Activated T-cell treated with anti-CD3 and anti-CD28 coated beads for 4 hours (primary cell): ENCODE data around the gene CD36.

Experiments
- DNase-seq: peaks from one replicate; pipeline ENCODE4 v3.0.0-alpha.2; 2020

Gene CD36

DNA sequence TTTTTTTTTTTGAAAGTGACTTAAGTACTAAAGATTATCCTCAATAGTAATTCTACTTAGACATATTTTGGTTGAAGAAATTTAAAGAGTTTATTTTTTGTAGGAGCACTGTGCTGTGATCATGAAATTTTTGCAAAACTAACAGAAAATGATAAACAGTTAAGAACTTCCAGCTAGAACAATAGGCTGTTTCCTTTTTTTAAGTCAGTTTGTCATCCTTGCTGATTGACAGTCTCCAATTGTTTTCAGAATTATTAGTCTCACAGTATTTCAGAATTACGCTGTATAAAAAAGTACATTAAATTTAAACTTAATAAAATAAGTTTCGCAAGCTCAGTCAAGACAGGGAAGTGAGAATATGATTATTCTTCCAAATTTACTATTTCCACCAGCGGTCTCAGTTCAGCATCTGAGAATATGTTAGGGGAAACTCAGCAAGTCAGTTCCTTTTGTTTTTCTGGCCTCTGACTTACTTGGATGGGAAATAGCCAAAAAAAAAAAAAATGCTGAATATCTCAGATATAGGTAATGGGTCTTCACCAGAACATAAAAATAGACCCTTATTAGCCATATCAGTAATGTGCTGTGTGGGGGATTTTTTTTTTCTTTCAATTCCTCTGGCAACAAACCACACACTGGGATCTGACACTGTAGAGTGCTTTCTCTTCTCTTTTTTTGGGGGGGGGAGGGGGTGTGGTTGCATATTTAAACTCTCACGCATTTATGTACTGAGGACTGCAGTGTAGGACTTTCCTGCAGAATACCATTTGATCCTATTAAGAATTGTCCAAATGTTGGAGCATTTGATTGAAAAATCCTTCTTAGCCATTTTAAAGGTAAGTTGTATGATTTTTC is at the start of gene CD36:
CD36 (plus strand) TSS at position 732 of the 855 bp plus-strand sequence. CDS start 8,099 bp downstream, outside the sequence.
- no peak for DNase-seq

DNA sequence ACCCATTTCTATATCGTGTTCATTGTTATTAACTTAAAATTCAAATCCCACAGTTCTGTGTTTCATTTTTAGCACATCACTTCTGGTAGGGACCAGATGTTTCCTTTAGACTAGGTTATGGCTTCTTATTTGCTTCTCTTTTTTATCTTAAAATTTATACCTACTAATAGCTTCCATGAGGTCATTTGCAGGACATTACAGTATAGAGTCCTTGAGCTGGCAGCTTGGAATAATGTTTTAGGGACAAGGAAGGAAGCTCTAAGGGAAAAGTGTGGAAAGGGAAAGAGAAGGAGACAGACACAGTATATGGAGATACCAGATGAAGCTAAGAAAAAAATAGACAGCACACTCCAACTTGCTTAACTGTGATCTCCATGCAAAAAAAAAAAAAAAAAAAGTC is 48.8 kb upstream of the CD36 start:
- DNase-seq = no peak

DNA sequence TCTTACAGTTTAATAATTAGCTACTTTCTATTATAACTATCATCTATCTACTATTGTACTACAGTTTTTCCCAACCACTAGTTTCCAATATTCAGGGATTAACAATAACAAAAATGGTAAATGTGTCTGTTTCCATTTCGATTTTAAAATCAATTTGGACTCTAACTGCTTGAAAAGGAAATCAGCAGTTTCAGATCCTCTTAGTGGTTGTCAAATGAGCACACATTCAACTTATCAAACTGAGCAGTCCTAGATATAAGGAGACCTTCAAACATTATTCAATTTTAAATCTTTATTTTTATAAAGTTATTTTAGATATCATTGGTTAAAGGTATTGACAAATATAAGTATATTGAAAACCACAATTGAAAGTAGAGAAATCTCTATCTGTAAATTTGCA is 46.8 kb upstream of the CD36 start:
- DNase-seq = no peak

DNA sequence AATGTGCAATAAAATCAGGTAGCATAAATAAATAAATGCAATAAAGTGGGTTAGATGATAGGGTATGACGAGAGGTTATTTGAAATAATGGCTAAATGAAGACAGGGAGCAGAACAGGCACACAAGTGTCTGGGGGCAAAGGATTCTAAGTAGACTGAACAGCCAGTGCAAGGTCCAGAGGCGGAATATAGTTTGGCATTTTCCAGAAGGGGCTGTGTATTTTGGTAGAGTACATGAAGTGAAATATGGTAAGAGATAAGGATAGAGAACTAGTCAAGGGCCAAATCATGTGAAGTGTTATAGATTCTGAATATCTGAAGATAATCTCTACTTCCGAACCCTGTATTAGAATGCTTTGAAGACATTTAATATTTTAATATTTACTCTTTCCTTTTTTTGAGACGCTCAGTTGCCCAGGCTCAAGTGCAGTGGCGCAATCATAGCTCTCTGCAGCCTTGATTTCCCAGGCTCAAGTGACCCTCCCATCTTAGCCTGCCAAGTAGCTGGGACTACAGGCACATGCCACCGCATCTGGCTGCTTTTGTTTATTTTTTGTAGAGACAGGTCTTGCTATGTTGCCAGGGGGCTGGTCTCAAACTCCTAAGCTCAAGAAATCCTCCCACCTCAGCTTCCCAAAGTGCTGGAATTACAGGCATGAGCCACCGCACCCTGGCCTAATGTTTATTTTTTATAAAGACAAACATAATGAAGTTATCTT is 44.4 kb upstream of the CD36 start:
- DNase-seq = no peak

DNA sequence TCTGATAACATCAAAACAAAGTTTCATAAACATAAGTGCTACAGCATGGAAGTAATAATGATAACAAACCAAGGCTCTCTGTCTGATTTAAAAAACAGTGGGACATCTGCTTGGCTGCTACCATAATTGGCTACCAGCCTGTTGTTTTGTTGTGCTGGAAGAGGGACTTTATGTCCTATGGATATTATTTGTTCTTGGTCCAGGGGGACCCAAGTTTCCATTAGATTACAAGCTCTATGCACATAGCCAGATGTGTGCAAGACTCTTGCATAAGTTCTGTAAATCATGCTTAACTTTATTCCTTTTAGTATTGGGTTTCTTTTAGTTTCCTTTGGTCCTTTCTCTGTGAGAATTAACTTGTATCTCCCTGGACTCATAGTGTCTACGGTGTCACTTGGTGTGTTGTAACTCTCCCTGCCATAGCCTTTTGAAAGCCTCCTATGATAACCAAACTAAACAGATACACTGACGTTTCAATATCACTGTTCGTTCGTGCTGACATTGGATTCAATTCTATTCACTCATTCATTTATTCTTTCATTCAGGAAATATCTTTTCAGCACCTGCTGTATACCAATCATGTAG is 41.4 kb upstream of the CD36 start:
- DNase-seq = no peak

DNA sequence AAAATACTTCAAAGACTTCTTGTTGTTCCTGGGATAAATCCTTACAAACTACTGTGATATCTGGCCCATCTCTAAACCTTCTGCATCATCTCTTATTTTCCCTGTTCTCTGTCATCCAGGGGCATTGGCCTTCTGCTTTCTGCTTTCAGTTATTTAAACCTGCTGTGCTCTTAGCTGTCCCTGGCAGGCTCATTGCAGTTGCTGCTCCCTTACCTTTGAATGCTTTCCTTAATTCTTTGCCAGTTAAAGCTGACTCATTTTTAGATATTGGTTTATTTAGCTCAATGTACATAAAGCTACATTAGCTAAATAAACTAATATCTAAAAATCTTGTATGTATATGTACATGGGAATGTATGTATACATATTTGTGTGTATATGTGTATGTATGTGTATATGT is 40.6 kb upstream of the CD36 start:
- DNase-seq = no peak

DNA sequence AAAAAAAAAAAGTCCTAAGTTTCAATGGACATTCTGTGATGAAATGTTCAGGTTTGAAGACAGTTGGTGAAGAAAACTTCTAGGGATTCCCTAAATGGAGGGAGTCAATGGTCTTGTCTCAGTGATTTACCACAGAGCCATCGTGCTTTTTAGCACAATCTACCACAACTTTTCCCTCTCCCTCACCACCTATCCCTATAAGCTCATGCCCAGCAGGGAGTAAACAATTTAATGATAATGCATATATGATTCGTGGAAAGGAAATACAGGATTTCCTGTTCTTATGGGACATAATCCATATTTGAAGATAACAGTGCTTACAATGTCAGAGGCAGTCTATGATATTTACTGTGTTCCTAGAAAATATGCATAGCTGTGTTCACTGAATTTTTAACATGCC is 38.4 kb upstream of the CD36 start:
- DNase-seq = no peak

DNA sequence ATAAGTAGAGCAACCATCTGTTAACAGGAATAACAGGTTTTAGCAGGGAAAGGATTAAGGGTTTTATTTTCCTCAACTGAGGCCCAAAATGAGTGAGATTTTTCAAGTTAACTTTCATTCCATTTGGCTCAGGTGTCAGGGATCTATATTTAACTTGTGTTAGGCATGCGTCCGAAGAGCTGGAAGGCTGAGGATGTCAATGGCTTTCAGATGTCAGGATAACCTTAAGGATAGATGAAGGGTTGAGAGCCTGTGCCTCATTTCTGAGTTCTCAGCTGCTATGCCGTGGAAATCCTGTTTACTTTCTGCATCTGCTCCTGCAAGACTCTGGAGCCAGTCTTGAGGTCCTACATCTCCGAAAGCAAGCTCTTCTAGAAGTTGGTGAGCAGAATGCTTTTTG is 36.4 kb upstream of the CD36 start:
- no peak for DNase-seq

DNA sequence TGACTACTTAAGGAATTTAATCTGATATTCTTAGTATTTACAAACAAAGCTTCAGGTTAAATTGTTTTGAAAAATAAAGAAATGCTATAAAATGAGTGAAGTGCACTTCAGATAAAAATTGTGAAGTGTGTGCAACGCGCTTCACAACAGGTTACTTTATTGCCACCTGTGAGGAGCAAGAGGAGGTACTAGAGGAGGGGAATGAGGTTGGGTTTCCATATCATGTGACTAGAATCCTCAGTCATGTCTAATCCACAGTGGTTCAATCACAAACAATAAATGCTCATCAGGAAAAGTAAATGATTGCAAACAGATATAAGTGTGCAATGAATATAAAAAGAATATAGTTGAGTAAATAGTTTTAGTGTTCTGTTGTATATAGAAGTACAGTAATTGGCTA is 34.5 kb upstream of the CD36 start:
- DNase-seq = no peak

DNA sequence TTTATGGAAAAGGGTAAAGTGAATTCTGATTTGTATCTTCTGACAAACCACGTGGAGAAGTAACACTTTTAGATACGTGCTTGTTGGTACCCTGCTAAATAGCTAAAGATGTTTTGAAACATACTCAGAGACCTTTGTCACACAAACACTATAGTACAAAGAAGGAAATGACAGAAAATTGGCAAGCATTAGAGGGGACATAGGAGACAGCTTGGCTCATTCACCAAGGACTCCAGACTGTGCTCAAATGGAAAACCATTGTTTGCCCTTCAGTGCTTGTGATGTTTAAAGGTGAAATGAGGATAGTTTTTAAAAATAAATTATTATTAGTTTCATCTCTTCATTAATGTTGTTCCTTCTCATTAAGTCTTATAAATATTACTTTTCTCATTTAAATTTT is 34.0 kb upstream of the CD36 start:
- no peak for DNase-seq

DNA sequence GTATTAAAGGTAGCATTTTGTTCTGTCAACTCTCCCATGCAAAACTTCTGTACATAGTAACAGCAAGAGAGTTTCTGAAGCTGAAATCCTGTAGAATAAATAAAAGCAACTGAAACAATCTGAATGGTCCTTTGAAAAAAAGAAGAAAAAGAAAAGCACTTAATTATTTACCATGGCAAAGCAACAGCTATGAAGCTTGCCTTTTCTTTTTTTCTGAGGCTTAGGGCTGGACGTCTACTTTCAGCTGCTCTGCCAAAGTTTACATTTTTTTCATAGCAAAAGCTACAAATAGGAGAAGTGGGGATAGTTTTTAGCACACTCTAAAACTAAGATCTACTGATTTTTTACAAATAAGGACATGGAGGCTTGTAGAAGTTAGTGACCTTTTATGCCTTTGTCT is 31.3 kb upstream of the CD36 start:
- no peak for DNase-seq

DNA sequence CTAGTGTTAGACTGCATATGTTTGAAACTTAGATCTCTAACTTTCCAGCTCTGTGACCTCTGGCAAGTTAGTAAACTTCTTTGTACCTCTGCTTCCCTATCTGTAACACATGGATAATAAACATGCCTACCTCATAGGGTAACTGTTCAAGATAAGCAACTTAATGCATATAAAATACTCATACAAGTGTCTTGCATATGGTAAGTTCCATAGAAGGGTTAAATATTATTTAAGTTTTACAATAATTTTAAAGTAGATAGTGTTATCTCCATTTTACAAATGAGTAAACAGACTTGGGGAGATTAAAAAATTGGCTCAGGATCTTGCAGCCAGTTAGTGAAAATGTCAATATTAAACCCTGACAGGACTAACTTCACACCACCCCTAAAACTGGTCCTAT is 30.1 kb upstream of the CD36 start:
- no peak for DNase-seq

DNA sequence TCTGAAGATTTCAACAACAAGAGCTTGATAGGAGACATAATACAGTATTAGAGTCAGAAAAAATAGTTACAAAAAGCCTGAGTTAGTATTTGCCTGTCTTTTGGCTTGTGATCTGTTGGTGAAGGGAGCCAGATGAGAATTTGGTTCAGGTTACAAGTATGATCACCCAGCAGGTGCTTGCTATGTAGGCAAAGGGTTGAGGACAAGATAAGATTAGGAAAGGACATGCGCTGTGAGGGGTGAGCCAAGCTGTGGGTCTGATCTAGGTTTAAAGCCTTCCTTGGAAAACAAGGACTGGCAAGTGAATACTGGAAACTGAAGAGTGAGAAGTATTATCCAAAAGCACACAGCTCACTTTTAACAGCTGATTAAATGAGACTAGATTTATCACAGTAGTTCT is 28.7 kb upstream of the CD36 start:
- DNase-seq = no peak

DNA sequence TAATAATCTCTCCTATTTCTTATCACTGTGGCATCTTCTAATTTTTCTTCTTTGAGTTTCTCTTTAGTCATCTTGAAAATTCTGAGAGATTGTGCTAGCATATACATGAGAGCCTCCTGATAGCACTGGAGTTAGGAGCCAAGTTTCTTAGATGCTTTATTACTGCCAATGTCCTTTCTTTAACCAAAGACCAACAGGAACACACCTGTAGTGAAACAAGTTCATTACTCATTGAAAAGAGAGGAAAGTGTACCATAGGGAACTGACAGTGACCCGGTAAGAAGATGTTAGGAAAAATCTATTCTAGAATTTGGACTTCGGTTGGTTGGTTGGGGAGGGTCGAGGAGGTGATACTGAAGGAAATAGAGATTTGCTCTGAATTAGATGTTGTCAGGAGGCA is 27.1 kb upstream of the CD36 start:
- DNase-seq = no peak

DNA sequence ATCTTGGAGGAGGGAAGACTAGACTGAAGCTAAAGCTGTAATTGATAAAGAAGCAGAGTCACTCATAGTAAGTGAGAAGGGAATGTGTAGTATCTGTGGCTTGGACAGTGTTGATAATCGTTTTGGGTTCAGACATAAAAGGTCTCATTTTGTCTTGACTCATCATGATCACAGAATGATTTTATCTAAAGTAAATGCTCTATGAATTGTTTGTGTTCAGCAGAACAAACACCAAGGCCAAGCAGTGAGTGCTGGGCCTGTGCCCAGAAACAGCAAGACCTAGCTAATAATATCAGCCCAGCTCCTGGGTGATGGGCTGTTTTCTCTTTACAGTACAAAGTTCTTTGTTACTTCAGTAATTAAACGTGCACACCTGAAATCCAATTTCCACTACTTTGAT is 26.7 kb upstream of the CD36 start:
- DNase-seq = no peak

DNA sequence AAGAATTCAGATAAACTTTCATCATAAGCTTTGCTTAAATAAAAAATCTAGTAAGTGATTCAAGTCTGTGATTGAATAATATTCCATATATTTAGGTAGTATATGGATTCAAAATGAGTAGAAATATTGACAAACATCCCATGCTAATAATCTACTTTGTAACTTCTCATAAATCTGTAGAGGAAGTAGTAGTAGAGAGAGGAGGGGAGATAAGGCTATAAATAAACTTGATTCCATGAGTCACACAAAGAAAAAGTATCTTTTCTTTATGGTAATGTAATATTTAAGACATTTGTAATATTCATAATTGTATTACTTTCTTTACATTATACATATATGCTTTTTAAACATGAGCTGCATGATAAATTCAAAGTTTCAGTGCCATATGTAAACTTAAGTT is 25.6 kb upstream of the CD36 start:
- DNase-seq = no peak

DNA sequence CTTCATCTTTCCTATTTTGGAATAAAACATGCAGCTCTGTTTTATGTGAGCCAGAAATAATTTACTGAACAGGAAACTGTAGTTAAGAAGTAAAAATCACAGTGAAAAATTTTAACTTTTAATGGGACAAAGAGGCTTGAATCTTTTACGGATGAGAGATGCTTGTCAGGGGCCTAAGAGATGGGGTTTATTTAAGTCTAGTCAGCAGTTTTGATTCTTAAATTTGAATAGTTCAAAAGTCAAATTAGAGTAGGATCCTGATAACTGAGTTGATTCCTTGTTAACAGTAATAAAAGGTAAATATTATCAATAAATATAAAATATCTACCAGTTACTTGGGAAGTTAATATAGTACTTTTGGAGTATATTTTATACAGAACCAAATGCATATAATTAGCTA is 24.9 kb upstream of the CD36 start:
- no peak for DNase-seq

DNA sequence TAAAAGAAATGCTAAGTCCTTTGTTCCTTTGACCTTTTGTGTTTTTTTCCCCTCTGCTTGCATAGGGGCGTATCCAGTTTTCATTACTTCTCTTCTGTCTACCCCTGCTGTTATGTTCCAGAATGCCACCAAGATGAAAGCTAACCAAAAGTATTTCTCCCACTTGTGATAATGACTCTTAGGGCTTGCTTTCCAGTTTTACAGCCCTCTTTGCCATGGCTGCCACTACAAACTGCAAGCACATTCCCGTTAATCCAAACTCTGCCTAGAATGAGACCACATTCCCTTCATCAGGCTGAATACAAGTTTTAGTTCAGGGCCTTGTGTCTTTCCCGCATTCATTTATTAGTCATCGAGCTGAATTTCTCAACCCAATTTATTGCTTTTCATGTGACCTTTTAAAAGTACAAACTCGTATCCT is 23.6 kb upstream of the CD36 start:
- no peak for DNase-seq

DNA sequence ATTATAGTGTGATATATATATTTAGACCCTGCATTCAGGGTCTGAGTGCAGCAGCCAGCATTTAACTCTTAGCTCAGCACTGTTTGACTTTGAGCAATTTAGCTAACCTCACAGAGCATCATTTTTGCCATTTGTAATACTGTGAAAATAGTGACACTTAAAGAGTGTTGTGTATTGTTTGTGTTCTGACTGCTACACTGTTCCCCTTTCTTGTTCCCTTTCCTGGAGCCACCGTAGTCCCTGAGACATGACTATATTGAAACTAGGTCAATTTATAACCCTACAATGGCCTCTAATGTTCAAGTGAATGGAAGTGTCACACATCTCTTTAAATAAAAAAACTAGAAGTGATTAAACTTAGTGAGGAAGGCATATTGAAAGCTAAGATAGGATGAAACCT is 20.3 kb upstream of the CD36 start:
- no peak for DNase-seq

DNA sequence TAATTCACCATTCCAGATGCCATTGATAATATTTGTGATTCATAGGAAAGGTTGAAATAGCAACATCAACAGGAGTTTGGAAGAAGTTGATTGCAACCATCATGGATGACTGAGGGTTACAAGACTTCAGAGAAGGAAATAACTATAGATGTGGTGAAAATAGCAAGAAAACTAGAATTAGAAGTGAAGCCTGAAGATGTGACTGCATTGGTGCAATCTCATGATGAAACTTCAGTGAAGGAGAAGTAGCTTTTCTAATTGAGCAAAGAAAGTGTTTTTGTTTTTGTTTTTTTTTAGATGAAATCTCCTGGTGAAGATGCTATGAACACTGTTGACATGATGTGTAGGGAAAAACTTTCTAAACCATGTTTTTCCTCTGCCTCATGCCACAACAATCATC is 18.7 kb upstream of the CD36 start:
- no peak for DNase-seq

DNA sequence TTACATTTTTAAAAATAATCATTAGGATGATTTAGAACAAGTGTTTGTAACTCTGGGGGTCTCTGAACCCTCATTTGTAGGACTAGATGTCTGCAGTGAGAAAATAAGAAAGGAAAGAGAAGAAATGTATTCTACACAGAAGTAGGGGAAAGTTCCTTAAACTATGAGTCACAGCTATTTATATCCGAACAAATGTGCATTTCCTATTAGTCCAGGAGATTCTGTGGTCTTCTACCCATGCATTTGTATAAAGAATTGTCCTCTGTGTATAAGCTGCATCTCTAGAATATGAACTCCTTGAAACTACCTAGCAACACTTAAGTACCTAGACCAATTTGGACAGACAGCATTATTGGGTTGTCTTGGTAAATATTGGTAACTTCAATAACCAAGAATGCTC is 15.9 kb upstream of the CD36 start:
- DNase-seq = no peak

DNA sequence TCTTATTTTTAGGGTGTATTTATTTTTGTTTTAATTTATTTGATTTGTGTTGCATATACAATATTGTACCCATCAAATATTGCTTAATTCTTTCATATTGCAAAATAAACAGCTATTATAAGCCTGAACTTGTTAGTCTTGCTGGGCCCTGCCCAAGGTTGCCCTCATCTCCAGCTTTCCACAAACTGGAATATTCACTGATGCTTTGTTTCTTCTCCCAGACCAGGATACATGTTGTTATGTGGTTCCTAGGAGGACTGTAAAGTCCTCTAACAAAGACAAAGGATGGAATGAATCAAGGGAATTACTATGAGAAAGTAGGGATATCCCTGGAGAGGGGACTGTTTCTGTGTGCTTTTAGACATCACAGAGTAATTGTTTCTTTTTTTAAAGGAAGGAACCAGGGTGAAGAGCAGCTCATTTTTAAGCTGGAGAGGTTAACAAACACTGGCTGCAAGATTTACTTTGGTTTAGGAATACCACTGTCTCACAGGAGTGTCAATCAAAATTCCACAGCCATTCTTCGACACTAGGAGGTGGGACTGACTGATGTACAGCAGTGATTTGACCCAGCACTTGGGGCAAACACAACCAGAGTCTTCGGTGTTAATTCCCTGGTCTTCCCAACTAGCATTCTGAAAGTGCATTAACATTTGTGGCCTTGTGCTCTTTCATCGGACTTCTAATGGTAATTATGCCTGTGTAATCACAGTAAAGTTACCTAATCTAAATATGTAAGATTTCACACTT is 14.8 kb upstream of the CD36 start:
- DNase-seq = no peak

DNA sequence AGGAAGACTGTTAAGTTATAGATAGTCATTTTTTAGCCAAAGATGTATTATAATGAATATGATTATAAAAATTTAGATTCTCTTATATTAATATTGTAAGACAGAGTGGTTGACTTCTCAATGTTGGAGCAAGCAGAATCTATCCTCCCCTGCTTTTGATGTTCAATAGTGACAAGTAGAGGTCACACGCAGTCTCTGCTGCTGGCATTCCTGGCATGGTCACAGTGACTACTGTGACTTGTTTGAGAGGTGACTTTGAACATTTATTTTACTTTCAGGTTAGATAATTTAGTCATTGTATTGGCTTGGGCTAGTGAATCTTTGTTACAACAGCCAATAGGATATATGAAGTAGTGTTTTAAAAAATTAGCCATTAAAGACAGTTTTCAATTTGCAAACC is 13.7 kb upstream of the CD36 start:
- DNase-seq = no peak

DNA sequence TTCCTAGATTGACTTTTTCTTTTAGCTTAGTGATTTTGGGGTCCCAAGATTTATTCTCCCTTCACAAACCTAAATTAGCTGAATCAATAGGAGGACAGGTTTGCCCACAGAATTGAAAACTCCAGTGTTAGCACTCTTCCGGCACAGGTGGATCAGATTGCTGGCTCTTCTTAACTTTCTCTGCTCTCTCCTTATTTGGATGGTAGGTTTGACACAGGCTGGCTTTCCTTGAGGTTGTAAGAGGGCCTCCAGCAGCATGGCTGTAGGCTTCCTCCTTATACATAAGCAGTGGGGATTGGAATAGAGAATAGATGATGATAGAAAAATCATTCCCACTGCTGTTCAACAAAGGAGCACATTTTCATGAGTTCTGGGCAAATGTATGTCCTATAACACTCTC is 9.4 kb upstream of the CD36 start:
- no peak for DNase-seq
